Fibroblast of lung (primary cell): ENCODE measurements around the gene KDM5B. TPM values are rescaled to one million over a fixed set of nuclear protein-coding genes. Genes with fewer than 3 reads are reported as not detected.

Experiments used
- DNase-seq, 2 donors: peaks; one replicate each; pipeline versions ENCODE4 v3.0.0 to v3.0.0-alpha.2; 2010; ENCODE audit warnings: low read depth in 2 of 2
- H2AFZ ChIP-seq: 2 replicates; pipeline ENCODE4 v1.5.1; 2012; ENCODE audit warnings: low read length, control low read depth, inconsistent platforms
- H3K27ac ChIP-seq: 2 replicates; pipeline ENCODE4 v1.5.1; 2011; ENCODE audit warnings: low read length, control low read depth; ENCODE audit not compliant: insufficient read depth
- H3K27me3 ChIP-seq: 2 replicates; pipeline ENCODE4 v1.5.1; 2011; ENCODE audit warnings: mild to moderate bottlenecking, low read length; ENCODE audit not compliant: control insufficient read depth, insufficient read depth
- H3K36me3 ChIP-seq: 2 replicates; pipeline ENCODE4 v1.5.1; 2011; ENCODE audit warnings: low read length; ENCODE audit not compliant: control insufficient read depth, insufficient read depth
- H3K4me1 ChIP-seq: 2 replicates; pipeline ENCODE4 v1.5.1; 2011; ENCODE audit warnings: low read length; ENCODE audit not compliant: control insufficient read depth, insufficient read depth; ENCODE audit errors: extremely low read depth
- H3K4me2 ChIP-seq: 2 replicates; pipeline ENCODE4 v1.5.1; 2011; ENCODE audit warnings: low read length, control low read depth; ENCODE audit not compliant: insufficient read depth; ENCODE audit errors: extremely low read depth
- H3K4me3 ChIP-seq, 4 experiments: fragments of 200-600 bp in 1 of 4; sonication (generic) in 1 of 4; replicated peaks in 1 of 4; 2 replicates each; pipeline ENCODE4 v1.5.1; 2011 to 2016; ENCODE audit warnings: low read length in 4 of 4, low read depth in 3 of 4, mild to moderate bottlenecking in 3 of 4, control low read depth in 2 of 4, inconsistent platforms in 1 of 4, mixed read lengths in 1 of 4; ENCODE audit not compliant: insufficient read depth in 1 of 4; ENCODE audit errors: control extremely low read depth in 1 of 4
- H3K79me2 ChIP-seq: 2 replicates; pipeline ENCODE4 v1.5.1; 2012; ENCODE audit warnings: mild to moderate bottlenecking, low read length, inconsistent platforms; ENCODE audit not compliant: control insufficient read depth, insufficient read depth
- H3K9ac ChIP-seq: 2 replicates; pipeline ENCODE4 v1.5.1; 2011; ENCODE audit warnings: mild to moderate bottlenecking, low read length, control low read depth; ENCODE audit not compliant: insufficient read depth
- H3K9me3 ChIP-seq: 2 replicates; pipeline ENCODE4 v1.5.1; 2012; ENCODE audit warnings: low read depth, low read length; ENCODE audit not compliant: control insufficient read depth, insufficient read depth
- H4K20me1 ChIP-seq: 2 replicates; pipeline ENCODE4 v1.5.1; 2011; ENCODE audit warnings: low read length; ENCODE audit not compliant: control insufficient read depth, insufficient read depth; ENCODE audit errors: extremely low read depth
- CTCF ChIP-seq, 2 donors: IDR thresholded peaks in 1 of 2; conservative IDR thresholded peaks in 1 of 2; 1 replicate in 1 of 2; 2 replicates in 1 of 2; pipeline ENCODE4 v1.5.1; 2011 to 2012; ENCODE audit warnings: low read length in 2 of 2, control low read depth in 1 of 2, inconsistent platforms in 1 of 2, low read depth in 1 of 2, mild to moderate bottlenecking in 1 of 2
- EZH2 ChIP-seq: IDR thresholded peaks from 2 replicates; pipeline ENCODE4 v1.5.1; 2012; ENCODE audit warnings: low read length, control low read depth, mild to moderate bottlenecking; ENCODE audit errors: missing control alignments
- polyA plus RNA-seq, 2 donors: library from polyadenylated mRNA; depleted of rRNA in 1 of 2; stranded (reverse) in 1 of 2; unstranded in 1 of 2; fragments of >200 nt; gene quantifications; 2 replicates each; pipeline ENCODE4 v1.2.1, GENCODE V29; 2011 to 2012; ENCODE audit warnings: missing spikeins in 1 of 2
- total RNA-seq: library from RNA; depleted of rRNA; stranded (reverse); fragments of >200 nt; gene quantifications from 2 replicates; pipeline ENCODE4 v1.2.1, GENCODE V29; 2014

The KDM5B gene
- total and polyA plus RNA-seq, 2 donors (not counting 1 experiment from before 2014, with no cell fraction given) = 52.0 to 82.2 TPM

GRCh38 chr1:202804126-202804525 lies 4.1 kb downstream of the KDM5B start:
- peaks cover 7% of the 10 kb centered on the region for H3K4me1 ChIP-seq
- H3K4me3 ChIP-seq = no peak overlapping the region
- H3K36me3 ChIP-seq = no peaks in the 10 kb centered on the region
- H3K9ac ChIP-seq = no peak overlapping the region
- peak overlapping the region; percentile 48 for H3K4me2 ChIP-seq
- H4K20me1 ChIP-seq = no peaks in the 10 kb centered on the region
- H3K27me3 ChIP-seq = no peaks in the 10 kb centered on the region
- H3K9me3 ChIP-seq = no peaks in the 10 kb centered on the region
- no peak overlapping the region for H2AFZ ChIP-seq
- TF ChIP-seq EZH2 (no peak), CTCF (conservative IDR thresholded peaks at IDR 0.05 in 1 of 2, IDR thresholded peaks at IDR 0.05 in 1 of 2; ENCODE audit: low read depth in 1 of 2, low read length in 2 of 2) (no peak)
- peaks cover 81% of the 10 kb centered on the region for H3K79me2 ChIP-seq
- no peak overlapping the region for H3K27ac ChIP-seq
- DNase-seq = no peak

GRCh38 chr1:202802998-202803932 lies 5.0 kb downstream of the KDM5B start:
- Histone ChIP-seq H3K36me3 (no peaks in the 10 kb centered on the region), H4K20me1 (no peaks in the 10 kb centered on the region), H3K4me3 (no peak overlapping the region), H3K4me2 (no peak overlapping the region), H3K27ac (no peak overlapping the region), H3K27me3 (no peaks in the 10 kb centered on the region), H3K4me1 (peaks cover 7% of the 10 kb centered on the region), H3K9me3 (no peaks in the 10 kb centered on the region), H3K79me2 (peaks cover 89% of the 10 kb centered on the region), H3K9ac (no peak overlapping the region), H2AFZ (no peak overlapping the region)
- TF ChIP-seq EZH2 = no peak
- no peak for TF ChIP-seq CTCF (conservative IDR thresholded peaks at IDR 0.05 in 1 of 2, IDR thresholded peaks at IDR 0.05 in 1 of 2; ENCODE audit: low read depth in 1 of 2, low read length in 2 of 2)
- DNase-seq = peak; percentile 37 to 63

GRCh38 chr1:202802034-202802433 lies 6.2 kb downstream of the KDM5B start:
- DNase-seq = no peak
- Histone ChIP-seq H3K4me2 (no peak overlapping the region), H3K27me3 (no peaks in the 10 kb centered on the region), H3K27ac (no peak overlapping the region), H3K9me3 (no peaks in the 10 kb centered on the region), H3K4me3 (no peak overlapping the region), H2AFZ (no peak overlapping the region), H3K36me3 (no peaks in the 10 kb centered on the region), H3K9ac (no peak overlapping the region), H3K4me1 (peaks cover 7% of the 10 kb centered on the region), H3K79me2 (peaks cover 90% of the 10 kb centered on the region), H4K20me1 (no peaks in the 10 kb centered on the region)
- no peak for TF ChIP-seq CTCF (conservative IDR thresholded peaks at IDR 0.05 in 1 of 2, IDR thresholded peaks at IDR 0.05 in 1 of 2; ENCODE audit: low read depth in 1 of 2, low read length in 2 of 2)
